Transverse colon (tissue), 4 donors: ENCODE results near the gene SLC22A14.

Experiments used
- CTCF ChIP-seq, 5 experiments: fragments of 200-600 bp in 3 of 5; fragments of 450-650 bp in 2 of 5; sonication (generic) in 3 of 5; IDR thresholded peaks; 1 replicate in 2 of 5; 2 replicates in 3 of 5; pipeline ENCODE4 v1.5.1; 2016 to 2017; ENCODE audit warnings: antibody characterized with exemption in 5 of 5, inconsistent platforms in 3 of 5, mild to moderate bottlenecking in 2 of 5, moderate library complexity in 1 of 5
- EP300 ChIP-seq: sonication (generic); formaldehyde crosslinking; IDR thresholded peaks from one replicate; pipeline ENCODE4 v1.6.1; 2017; ENCODE audit warnings: antibody characterized with exemption, low read depth
- POLR2A ChIP-seq: fragments of 450-650 bp; IDR thresholded peaks from one replicate; pipeline ENCODE4 v1.6.1; 2016; ENCODE audit warnings: antibody characterized with exemption, mild to moderate bottlenecking, moderate library complexity
- POLR2AphosphoS5 ChIP-seq, 3 donors: sonication (generic); formaldehyde crosslinking; IDR thresholded peaks; one replicate each; pipeline ENCODE4 v1.6.1; 2016; ENCODE audit warnings: antibody characterized with exemption in 3 of 3

GRCh38 chr3:38348903-38349302 lies 66.8 kb downstream of the SLC22A14 start:
- TF ChIP-seq CTCF (IDR thresholded peaks at IDR 0.05), result no peak
- TF ChIP-seq POLR2AphosphoS5 (IDR thresholded peaks at IDR 0.05), result no peak
- no peak for TF ChIP-seq POLR2A
- TF ChIP-seq EP300, result no peak
